Breast epithelium (tissue), 3 donors: Measurements from ENCODE around the gene OR14C36.

ENCODE experiments used
- POLR2AphosphoS5 ChIP-seq, 3 donors: sonication (generic); formaldehyde crosslinking; IDR thresholded peaks; one replicate each; pipeline ENCODE4 v1.6.1; 2017; ENCODE audit warnings: antibody characterized with exemption in 3 of 3
- TF ChIP-seq, protein P1 (sequence below), 3 donors: fragments of 450-650 bp; IDR thresholded peaks; one replicate each; pipeline ENCODE4 v1.5.1; 2016 to 2017; ENCODE audit warnings: antibody characterized with exemption in 3 of 3, mild to moderate bottlenecking in 3 of 3, moderate library complexity in 3 of 3

DNA sequence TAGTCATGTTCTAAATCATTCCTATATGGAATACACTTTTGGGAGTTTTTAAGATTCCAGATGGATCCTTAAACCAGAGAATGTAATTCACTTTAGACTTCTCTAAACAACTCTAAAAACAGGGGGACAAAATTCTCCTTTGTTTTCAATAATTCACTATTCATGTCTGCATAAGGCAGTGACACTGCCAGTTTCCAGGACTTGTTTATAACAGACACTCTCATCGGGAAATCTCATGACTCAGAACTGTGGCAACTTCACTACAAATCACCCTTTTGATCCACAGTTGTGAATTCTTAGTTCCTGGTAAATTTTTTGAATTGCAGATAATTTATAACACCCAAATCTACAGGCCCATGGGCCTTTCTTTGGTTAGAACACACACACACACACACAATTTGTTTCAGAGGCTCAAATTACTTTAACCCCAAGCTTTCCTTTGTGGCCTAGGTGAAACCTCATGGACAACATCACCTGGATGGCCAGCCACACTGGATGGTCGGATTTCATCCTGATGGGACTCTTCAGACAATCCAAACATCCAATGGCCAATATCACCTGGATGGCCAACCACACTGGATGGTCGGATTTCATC, 12.6 kb downstream of the OR14C36 start, which contains the start of gene OR2T4:
- TF ChIP-seq POLR2AphosphoS5 (IDR thresholded peaks at IDR 0.05) = no peak
- TF ChIP-seq, protein P1, sequence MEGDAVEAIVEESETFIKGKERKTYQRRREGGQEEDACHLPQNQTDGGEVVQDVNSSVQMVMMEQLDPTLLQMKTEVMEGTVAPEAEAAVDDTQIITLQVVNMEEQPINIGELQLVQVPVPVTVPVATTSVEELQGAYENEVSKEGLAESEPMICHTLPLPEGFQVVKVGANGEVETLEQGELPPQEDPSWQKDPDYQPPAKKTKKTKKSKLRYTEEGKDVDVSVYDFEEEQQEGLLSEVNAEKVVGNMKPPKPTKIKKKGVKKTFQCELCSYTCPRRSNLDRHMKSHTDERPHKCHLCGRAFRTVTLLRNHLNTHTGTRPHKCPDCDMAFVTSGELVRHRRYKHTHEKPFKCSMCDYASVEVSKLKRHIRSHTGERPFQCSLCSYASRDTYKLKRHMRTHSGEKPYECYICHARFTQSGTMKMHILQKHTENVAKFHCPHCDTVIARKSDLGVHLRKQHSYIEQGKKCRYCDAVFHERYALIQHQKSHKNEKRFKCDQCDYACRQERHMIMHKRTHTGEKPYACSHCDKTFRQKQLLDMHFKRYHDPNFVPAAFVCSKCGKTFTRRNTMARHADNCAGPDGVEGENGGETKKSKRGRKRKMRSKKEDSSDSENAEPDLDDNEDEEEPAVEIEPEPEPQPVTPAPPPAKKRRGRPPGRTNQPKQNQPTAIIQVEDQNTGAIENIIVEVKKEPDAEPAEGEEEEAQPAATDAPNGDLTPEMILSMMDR (IDR thresholded peaks at IDR 0.05) = no peak
